B cell (primary cell): Measurements from ENCODE around the gene COL4A1. TPM values are rescaled to one million over a fixed set of nuclear protein-coding genes. Genes with fewer than 3 reads are reported as not detected.

Source experiments
- ATAC-seq: fragments of 200-7000 bp; cut with Tn5 transposase; one replicate; pipeline ENCODE4 v1.10.0; 2021; ENCODE audit warnings: low read depth, mild to moderate bottlenecking, moderate number of reproducible peaks, moderate library complexity
- CTCF ChIA-PET: fragments of 350-600 bp; sonication (Branson Sonifier 250); formaldehyde crosslinking; loops from one replicate; lab custom pipeline; 2021; ENCODE audit warnings: antibody characterized with exemption, inconsistent platforms; lab: Charles Lee
- POLR2A ChIA-PET: fragments of 350-600 bp; sonication (Branson Sonifier 250); formaldehyde crosslinking; loops from one replicate; lab custom pipeline; 2021; ENCODE audit warnings: antibody characterized with exemption; lab: Charles Lee
- DNase-seq: peaks from one replicate; pipeline ENCODE4 v3.0.0; 2013
- H2AFZ ChIP-seq: 2 replicates; pipeline ENCODE4 v1.6.1; 2012; ENCODE audit warnings: mild to moderate bottlenecking, low read depth, low read length; ENCODE audit not compliant: insufficient read depth, poor library complexity, severe bottlenecking
- H3K27ac ChIP-seq, 2 donors: 1 replicate in 1 of 2; 2 replicates in 1 of 2; pipeline ENCODE4 v1.5.1; 2012 to 2013; ENCODE audit warnings: low read length in 2 of 2, mild to moderate bottlenecking in 2 of 2, moderate library complexity in 1 of 2
- H3K27me3 ChIP-seq, 4 experiments: fragments of 200-600 bp in 1 of 4; sonication (generic) in 1 of 4; replicated peaks in 1 of 4; 1 replicate in 2 of 4; 2 replicates in 2 of 4; pipeline versions ENCODE4 v1.6.1 to v1.7.0; 2013 to 2016; ENCODE audit warnings: low read length in 3 of 4, mild to moderate bottlenecking in 2 of 4, mixed read lengths in 1 of 4, moderate library complexity in 1 of 4; ENCODE audit not compliant: insufficient read depth in 4 of 4, control insufficient read depth in 3 of 4; ENCODE audit errors: control extremely low read depth in 1 of 4
- H3K36me3 ChIP-seq, 2 experiments: replicated peaks in 1 of 2; 1 replicate in 1 of 2; 2 replicates in 1 of 2; pipeline versions ENCODE4 v1.6.1 to v1.7.1; 2013; ENCODE audit warnings: low read length in 1 of 2; ENCODE audit not compliant: insufficient read depth in 2 of 2, control insufficient read depth in 1 of 2; ENCODE audit errors: control extremely low read depth in 1 of 2, extremely low read depth in 1 of 2
- H3K4me1 ChIP-seq, 2 donors: fragments of 200-600 bp in 1 of 2; sonication (generic) in 1 of 2; 1 replicate in 1 of 2; 2 replicates in 1 of 2; pipeline versions ENCODE4 v1.5.1 to v1.6.1; 2013 to 2017; ENCODE audit warnings: low read length in 2 of 2; ENCODE audit not compliant: control insufficient read depth in 2 of 2, insufficient read depth in 2 of 2
- H3K4me2 ChIP-seq: replicated peaks from 2 replicates; pipeline ENCODE3; 2012; ENCODE audit warnings: mild to moderate bottlenecking, low read depth, low read length; ENCODE audit not compliant: poor library complexity, severe bottlenecking
- H3K4me3 ChIP-seq, 5 experiments: fragments of 200-600 bp in 1 of 5; sonication (generic) in 1 of 5; 1 replicate in 3 of 5; 2 replicates in 2 of 5; pipeline versions ENCODE4 v1.5.1 to v1.7.0; 2011 to 2016; ENCODE audit warnings: low read length in 4 of 5, mild to moderate bottlenecking in 4 of 5, low read depth in 2 of 5, control low read depth in 1 of 5, moderate library complexity in 1 of 5; ENCODE audit not compliant: insufficient read depth in 1 of 5; ENCODE audit errors: control extremely low read depth in 1 of 5, extremely low read depth in 1 of 5
- H3K79me2 ChIP-seq: fragments of 200-600 bp; sonication (generic); one replicate; pipeline ENCODE4 v1.6.0; 2016; ENCODE audit warnings: low read length; ENCODE audit not compliant: control insufficient read depth, insufficient read depth
- H3K9ac ChIP-seq: fragments of 200-600 bp; sonication (generic); 2 replicates; pipeline ENCODE4 v1.6.1; 2017; ENCODE audit warnings: mild to moderate bottlenecking, low read length, moderate library complexity
- H3K9me3 ChIP-seq, 3 donors: one replicate each; pipeline versions ENCODE4 v1.6.1 to v1.7.1; 2013; ENCODE audit warnings: low read length in 2 of 3; ENCODE audit not compliant: control insufficient read depth in 2 of 3, insufficient read depth in 1 of 3; ENCODE audit errors: control extremely low read depth in 1 of 3
- H4K20me1 ChIP-seq: 2 replicates; pipeline ENCODE4 v1.6.0; 2012; ENCODE audit warnings: mild to moderate bottlenecking, low read length; ENCODE audit not compliant: insufficient read depth, control insufficient read depth, poor library complexity, severe bottlenecking
- H3K27ac Mint-ChIP-seq: one replicate; pipeline ENCODE4 v1.8.0; 2021; ENCODE audit warnings: mixed read lengths
- H3K27me3 Mint-ChIP-seq: one replicate; pipeline ENCODE4 v1.8.0; 2021; ENCODE audit warnings: mixed read lengths
- H3K4me1 Mint-ChIP-seq: one replicate; pipeline ENCODE4 v1.8.0; 2021; ENCODE audit warnings: mixed read lengths
- H3K4me3 Mint-ChIP-seq: one replicate; pipeline ENCODE4 v1.8.0; 2021; ENCODE audit warnings: mixed read lengths
- H3K9me3 Mint-ChIP-seq: one replicate; pipeline ENCODE4 v1.8.0; 2022; ENCODE audit warnings: mixed read lengths; ENCODE audit not compliant: insufficient read depth
- CTCF ChIP-seq: fragments of 200-600 bp; IDR thresholded peaks from one replicate; pipeline ENCODE4 v1.8.0; 2022; ENCODE audit warnings: antibody characterized with exemption, mild to moderate bottlenecking
- EZH2 ChIP-seq: IDR thresholded peaks from 2 replicates; pipeline ENCODE4 v1.6.1; 2012; ENCODE audit warnings: borderline replicate concordance, low read depth, mild to moderate bottlenecking, moderate library complexity, low read length; ENCODE audit not compliant: insufficient read depth, poor library complexity, severe bottlenecking
- WGBS: methylation state at CpG from one replicate; pipeline ENCODE4 v1.1.5; 2013; ENCODE audit warnings: missing lambda C conversion rate; ENCODE audit not compliant: insufficient coverage; 5-methylcytosine and 5-hydroxymethylcytosine counted together
- intact Hi-C: fragments of 100-400 bp; cut with micrococcal nuclease; formaldehyde crosslinking; loops from one replicate; pipeline ENCODE4 v1.10.0; 2022
- polyA plus RNA-seq: library from polyadenylated mRNA; depleted of rRNA; stranded (reverse); fragments of >200 nt; gene quantifications from 2 replicates; pipeline ENCODE4 v1.2.3, GENCODE V29; 2012
- total RNA-seq, 2 donors: library from RNA; stranded (reverse); fragments of 120-200 nt in 1 of 2; gene quantifications; 1 replicate in 1 of 2; 2 replicates in 1 of 2; pipeline versions ENCODE4 v1.2.3 to v1.2.4, GENCODE V29; 2013 to 2022

COL4A1 gene
- total and polyA plus RNA-seq, 2 donors (not counting 1 experiment from before 2014, with no cell fraction given): not detected

DNA sequence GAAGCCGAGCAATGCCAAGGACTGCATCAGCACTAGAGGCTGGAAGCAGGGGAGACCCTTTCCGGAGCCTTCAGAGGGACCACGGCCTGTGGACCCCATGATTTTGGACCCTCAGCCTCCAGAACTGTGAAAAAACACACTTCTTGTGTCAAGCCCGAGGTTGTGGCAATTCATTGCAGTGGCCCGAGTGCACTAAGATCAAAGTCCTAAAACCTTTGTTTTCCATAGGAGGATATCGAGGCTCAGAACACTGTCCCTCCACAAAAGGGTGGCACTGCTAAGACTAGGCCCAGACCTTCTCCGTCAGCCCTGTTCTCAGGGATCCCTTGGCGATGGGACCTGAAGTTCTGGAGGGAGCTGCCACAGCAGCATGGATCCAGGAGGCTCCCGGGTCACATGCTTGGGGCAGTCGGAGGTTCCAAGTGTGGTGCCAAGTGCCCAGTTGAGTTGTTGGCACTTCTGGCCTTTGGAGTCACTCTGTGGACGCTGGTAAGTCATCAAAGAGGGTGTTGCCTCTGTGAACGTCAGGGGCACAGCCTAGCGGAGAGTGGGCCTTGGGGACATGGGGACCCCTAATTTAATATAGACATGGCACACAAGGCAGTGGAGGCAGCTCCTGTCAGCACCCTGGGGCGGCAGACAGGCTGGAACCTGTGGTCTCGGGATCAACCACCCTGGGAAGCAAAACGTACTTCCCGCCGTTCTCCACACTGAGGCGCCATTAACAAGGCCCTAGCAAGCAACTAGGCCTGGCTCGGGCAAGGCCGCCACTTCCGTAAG, 199.2 kb downstream of the COL4A1 start:
- Mint-ChIP-seq H3K27me3 (no peaks in the 10 kb centered on the region), H3K4me3 (no peak overlapping the region), H3K9me3 (no peaks in the 10 kb centered on the region), H3K27ac (no peak overlapping the region), H3K4me1 (no peaks in the 10 kb centered on the region)
- no peak overlapping the region for H2AFZ ChIP-seq
- WGBS: 95% methylated on average over 20 of the region's 22 CpGs
- H3K9me3 ChIP-seq: peaks cover 0 to 10% (median 0%) of the 10 kb centered on the region in 3 donors
- DNase-seq: no peak
- H3K9ac ChIP-seq: no peak overlapping the region
- no peak overlapping the region for H3K4me3 ChIP-seq
- H4K20me1 ChIP-seq: no peaks in the 10 kb centered on the region
- no peaks in the 10 kb centered on the region for H3K4me1 ChIP-seq
- no peaks in the 10 kb centered on the region for H3K36me3 ChIP-seq
- ChIA-PET CTCF (no interaction called here), POLR2A (no interaction called here)
- no peaks in the 10 kb centered on the region for H3K79me2 ChIP-seq
- H3K27ac ChIP-seq: no peak overlapping the region
- H3K4me2 ChIP-seq: no peak overlapping the region
- H3K27me3 ChIP-seq: no peaks in the 10 kb centered on the region
- TF ChIP-seq CTCF (no peak), EZH2 (no peak)
- no peak for ATAC-seq
- intact Hi-C loops: no loop called here

- H3K9me3 Mint-ChIP-seq: peaks cover 2% of the 10 kb centered on the region
- intact Hi-C loops: no loop called here
- ChIA-PET CTCF (no interaction called here), POLR2A (no interaction called here)
- H3K4me3 Mint-ChIP-seq: no peak overlapping the region
- no peaks in the 10 kb centered on the region for H3K4me1 Mint-ChIP-seq
- no peaks in the 10 kb centered on the region for H3K27me3 Mint-ChIP-seq
- Histone ChIP-seq H3K9me3 (peaks cover 0 to 15% (median 0%) of the 10 kb centered on the region in 3 donors), H2AFZ (no peak overlapping the region), H4K20me1 (no peaks in the 10 kb centered on the region), H3K4me3 (no peak overlapping the region), H3K9ac (no peak overlapping the region), H3K36me3 (no peaks in the 10 kb centered on the region), H3K27me3 (no peaks in the 10 kb centered on the region), H3K4me2 (no peak overlapping the region), H3K27ac (no peak overlapping the region), H3K79me2 (no peaks in the 10 kb centered on the region), H3K4me1 (no peaks in the 10 kb centered on the region)
- 94% methylated on average over 5 of the region's 7 CpGs for WGBS
- H3K27ac Mint-ChIP-seq: no peak overlapping the region
- DNase-seq (no peak), ATAC-seq (no peak)
- no peak for TF ChIP-seq CTCF
- TF ChIP-seq EZH2: no peak
Observed at GRCh38 chr13:110106726-110107125, 200.2 kb downstream of the COL4A1 start.
